Measurements from ENCODE around the gene MIF4GD.

The MIF4GD gene, protein sequence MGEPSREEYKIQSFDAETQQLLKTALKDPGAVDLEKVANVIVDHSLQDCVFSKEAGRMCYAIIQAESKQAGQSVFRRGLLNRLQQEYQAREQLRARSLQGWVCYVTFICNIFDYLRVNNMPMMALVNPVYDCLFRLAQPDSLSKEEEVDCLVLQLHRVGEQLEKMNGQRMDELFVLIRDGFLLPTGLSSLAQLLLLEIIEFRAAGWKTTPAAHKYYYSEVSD

DNA sequence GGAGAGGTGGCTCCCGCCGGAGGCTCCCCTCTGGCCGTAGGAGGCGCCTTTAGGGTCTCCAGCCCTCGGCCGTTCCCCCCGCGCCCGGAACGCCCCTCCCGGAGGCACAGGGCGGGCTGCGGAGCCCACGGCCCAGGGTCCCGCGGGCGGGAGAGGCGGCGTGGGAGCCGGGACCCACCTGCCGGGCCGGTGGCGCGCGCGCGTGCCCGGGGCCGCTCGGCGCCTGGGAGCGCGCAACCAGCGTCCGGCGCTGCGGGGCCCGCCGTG lies at the start of gene MIF4GD:
MIF4GD (minus strand) TSS at position 266 of the 267 bp plus-strand sequence. CDS start 1,036 bp downstream, outside the sequence.
- TF ChIP-seq Cebpa-rat (IDR thresholded peaks at IDR 0.05) = no peak
- Histone ChIP-seq H3K9ac (peak within 1 kb of the TSS; percentile 95), H3K36me3 (peaks cover 53% of the 10 kb centered on the region), H3K9me3 (no peaks in the 10 kb centered on the region), H3K4me3 (peak within 1 kb of the TSS; percentile 96), H3K4me2 (peak within 1 kb of the TSS; percentile 96), H4K20me1 (peaks cover 21% of the 10 kb centered on the region), H3K4me1 (peaks cover 36% of the 10 kb centered on the region), H3K27ac (peak within 1 kb of the TSS; percentile 92), H3K27me3 (no peaks in the 10 kb centered on the region)

DNA sequence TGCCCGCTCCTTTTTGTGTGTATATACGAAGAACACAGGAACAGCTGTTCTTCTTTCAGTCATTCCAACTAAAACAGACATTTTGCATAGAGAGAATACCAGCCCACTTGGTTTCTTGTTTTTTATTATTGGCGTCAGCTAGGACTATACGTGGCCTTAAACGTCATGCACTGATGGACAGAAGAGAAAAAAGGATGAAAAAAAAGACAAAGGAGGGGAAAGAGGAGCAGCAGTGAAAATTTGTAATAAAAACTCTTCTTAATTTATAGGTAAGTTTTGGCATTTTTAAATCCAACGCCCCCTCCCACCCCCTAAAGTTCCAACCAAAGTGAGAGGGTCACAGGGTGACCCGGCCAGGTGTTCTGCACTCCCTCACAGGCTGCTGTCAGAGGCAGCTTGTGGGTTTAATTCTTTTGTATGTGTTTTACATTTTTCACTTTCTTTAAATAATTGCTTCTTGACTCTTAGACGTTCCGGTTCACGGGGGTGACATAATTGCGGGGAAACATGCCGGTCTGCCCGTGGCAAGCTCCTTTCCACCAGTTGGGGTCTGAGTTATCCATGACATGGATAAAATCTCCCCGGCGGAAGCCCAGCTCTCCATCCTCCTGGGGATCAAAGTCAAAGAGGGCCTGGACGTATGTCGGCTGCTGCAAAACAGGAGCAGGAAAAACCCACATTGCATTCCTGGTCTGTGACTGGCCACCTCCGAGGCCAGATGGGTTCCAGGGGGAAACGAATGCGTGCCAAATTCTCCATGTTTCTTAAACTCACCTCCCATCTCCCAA lies 49.1 kb upstream of the MIF4GD start:
- TF ChIP-seq Cebpa-rat (IDR thresholded peaks at IDR 0.05) = no peak
- Histone ChIP-seq H3K27ac (no peak overlapping the region), H3K9me3 (no peaks in the 10 kb centered on the region), H3K4me2 (no peak overlapping the region), H3K4me1 (peaks cover 20% of the 10 kb centered on the region), H4K20me1 (peaks cover 6% of the 10 kb centered on the region; the same call in 1 of the 2 replicates), H3K36me3 (peaks cover 90% of the 10 kb centered on the region), H3K4me3 (no peak overlapping the region), H3K9ac (no peak overlapping the region), H3K27me3 (no peaks in the 10 kb centered on the region)

DNA sequence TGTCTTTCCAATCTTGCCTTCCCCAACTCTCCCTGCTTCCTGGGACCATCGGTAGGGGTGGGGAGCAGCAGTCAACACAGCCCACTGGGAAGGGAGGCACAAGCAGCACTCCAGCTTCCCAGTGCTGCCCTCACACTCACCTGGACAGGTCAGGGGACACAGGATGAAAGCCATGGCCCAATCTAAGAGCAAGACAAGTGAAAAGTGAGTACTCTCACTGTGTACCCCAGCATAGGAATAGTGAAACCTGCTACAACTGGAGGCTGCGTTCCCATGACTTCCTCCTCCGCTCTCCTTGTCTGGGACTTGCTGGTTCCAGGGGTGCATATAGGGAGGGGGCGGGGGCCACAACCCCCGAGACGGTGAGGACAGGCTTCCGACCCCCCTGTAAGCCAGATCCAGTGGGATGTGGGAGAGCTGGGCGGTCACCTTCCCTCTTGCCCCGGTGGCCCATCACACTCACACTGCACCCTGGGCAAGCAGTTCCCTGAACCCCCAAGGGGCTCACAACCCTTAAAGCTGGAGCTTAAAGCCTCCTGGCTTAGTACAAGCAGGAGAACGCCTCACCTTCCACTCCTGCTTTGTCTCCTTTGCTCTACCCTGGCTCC lies 47.7 kb upstream of the MIF4GD start:
- H3K4me2 ChIP-seq = no peak overlapping the region
- H3K27ac ChIP-seq = no peak overlapping the region
- H3K9me3 ChIP-seq = no peaks in the 10 kb centered on the region
- peaks cover 89% of the 10 kb centered on the region for H3K36me3 ChIP-seq
- peaks cover 7% of the 10 kb centered on the region for H3K4me1 ChIP-seq
- H3K4me3 ChIP-seq = no peak overlapping the region
- peaks cover 6% of the 10 kb centered on the region; the same call in 1 of the 2 replicates for H4K20me1 ChIP-seq
- 0 out of 2 replicates have a peak overlapping the region, but pooled peaks have one; percentile 18 for H3K9ac ChIP-seq
- TF ChIP-seq Cebpa-rat (IDR thresholded peaks at IDR 0.05) = no peak
- no peaks in the 10 kb centered on the region for H3K27me3 ChIP-seq

DNA sequence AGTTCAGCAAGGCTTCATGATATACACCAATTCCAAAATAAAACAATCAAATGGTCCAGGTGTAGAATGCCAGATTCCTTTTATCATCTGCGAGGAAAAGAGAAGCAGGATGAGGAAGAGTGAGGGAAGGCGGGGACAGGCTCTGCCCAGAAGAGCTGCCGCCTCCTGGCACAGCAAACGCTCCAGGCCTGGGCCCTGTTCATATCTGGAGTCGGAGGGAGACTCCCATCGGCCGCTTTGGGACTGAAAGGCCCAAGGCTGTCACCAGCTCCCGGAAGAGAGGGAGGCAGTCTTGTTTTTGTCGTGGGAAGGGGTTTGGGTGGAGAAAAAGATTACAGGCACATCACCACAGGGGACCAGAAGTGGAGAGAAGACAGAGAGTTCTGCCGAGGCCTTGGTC lies 47.2 kb upstream of the MIF4GD start:
- no peak for TF ChIP-seq Cebpa-rat (IDR thresholded peaks at IDR 0.05)
- H3K4me1 ChIP-seq = peaks cover 3% of the 10 kb centered on the region

DNA sequence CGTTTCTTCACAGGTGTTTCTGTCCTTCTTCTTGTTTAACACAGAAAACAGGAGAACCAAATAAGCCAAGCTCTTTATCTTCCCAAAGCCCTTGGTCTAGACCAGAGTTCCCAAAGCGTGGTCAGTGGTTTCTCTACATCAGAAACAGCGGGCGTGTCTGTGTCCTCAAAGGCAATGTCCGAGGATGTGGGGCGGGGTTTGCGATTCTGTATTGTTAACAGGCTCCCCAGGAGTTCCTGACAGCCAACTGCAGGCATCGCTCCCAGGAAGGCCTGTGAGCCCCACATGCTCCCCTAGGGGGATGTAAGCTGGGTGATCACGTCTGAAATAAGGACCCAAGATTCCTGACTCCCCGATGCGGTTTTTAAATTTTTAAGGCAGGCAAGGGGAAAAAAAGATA lies 46.6 kb upstream of the MIF4GD start:
- no peak overlapping the region for H3K27ac ChIP-seq
- H3K36me3 ChIP-seq = peaks cover 81% of the 10 kb centered on the region
- peak overlapping the region; percentile 18; the same call in 1 of the 2 replicates for H3K9ac ChIP-seq
- H3K4me1 ChIP-seq = peaks cover 6% of the 10 kb centered on the region
- no peak for TF ChIP-seq Cebpa-rat (IDR thresholded peaks at IDR 0.05)
- H3K9me3 ChIP-seq = no peaks in the 10 kb centered on the region
- no peak overlapping the region for H3K4me3 ChIP-seq
- no peaks in the 10 kb centered on the region for H3K27me3 ChIP-seq
- H3K4me2 ChIP-seq = no peak overlapping the region
- peaks cover 3% of the 10 kb centered on the region; the same call in 1 of the 2 replicates for H4K20me1 ChIP-seq

More for the DNA sequence above, 47.2 kb upstream of the MIF4GD start:
- no peak overlapping the region for H3K4me2 ChIP-seq
- H3K27ac ChIP-seq = no peak overlapping the region
- H3K36me3 ChIP-seq = peaks cover 84% of the 10 kb centered on the region
- H3K9me3 ChIP-seq = no peaks in the 10 kb centered on the region
- 0 out of 2 replicates have a peak overlapping the region, but pooled peaks have one; percentile 18 for H3K9ac ChIP-seq
- H4K20me1 ChIP-seq = peaks cover 6% of the 10 kb centered on the region; the same call in 1 of the 2 replicates
- H3K27me3 ChIP-seq = no peaks in the 10 kb centered on the region
- no peak overlapping the region for H3K4me3 ChIP-seq

DNA sequence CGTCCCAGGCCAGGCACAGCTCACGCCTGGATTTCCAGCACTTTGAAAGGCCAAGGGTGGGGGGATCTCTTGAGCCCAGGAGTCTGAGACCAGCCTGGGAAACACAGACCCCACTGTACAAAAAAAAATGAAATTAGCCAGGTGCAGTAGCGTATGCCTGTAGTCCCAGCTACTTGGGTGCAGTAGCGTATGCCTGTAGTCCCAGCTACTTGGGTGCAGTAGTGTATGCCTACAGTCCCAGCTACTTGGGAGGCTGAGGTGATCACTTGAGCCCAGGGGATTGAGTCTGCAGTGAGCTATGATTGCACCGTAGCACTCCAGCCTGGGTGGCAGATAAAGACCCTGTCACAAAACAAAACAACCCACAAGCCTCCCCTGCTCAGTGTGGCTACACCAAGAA lies 45.2 kb upstream of the MIF4GD start:
- Histone ChIP-seq H3K27me3 (no peaks in the 10 kb centered on the region), H3K4me1 (peaks cover 20% of the 10 kb centered on the region), H3K4me2 (no peak overlapping the region), H3K9me3 (no peaks in the 10 kb centered on the region), H3K27ac (no peak overlapping the region), H3K9ac (no peak overlapping the region), H3K4me3 (no peak overlapping the region), H4K20me1 (no peaks in the 10 kb centered on the region), H3K36me3 (peaks cover 67% of the 10 kb centered on the region)
- no peak for TF ChIP-seq Cebpa-rat (IDR thresholded peaks at IDR 0.05)

DNA sequence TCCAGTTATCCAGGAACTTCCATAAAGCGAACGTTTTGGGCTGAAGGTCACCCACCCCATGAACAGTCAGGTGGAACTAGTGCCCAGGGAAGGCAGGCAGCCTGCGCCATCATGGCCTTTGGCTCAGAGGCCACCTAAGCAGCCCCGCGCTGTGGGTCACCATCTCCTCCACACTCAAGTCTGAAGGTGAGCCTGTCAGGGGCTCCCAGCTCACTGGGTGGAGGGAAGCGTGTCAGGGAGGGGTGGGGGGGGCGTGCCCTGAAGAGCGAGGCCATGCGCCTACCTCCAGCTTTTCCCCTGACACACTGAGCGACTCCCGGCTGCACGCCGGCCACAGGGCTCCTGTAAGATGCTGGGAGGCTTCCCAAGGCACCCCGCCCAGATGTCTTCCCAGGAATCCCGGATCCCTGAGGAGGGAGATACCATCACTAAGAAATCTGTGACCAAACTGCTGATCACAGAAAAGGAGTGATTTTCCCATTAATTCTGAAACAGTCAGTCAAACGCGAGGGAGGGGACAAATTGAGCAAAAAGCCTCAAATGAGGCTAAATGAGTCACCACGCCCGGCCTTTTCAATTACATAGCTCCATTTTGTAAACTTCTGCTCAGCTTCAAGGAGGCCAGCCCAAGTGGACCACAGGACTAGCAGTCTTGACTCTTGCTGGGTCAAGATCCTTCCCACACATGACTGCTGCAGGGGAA lies 44.7 kb upstream of the MIF4GD start:
- Histone ChIP-seq H3K36me3 (peaks cover 62% of the 10 kb centered on the region), H3K9me3 (no peaks in the 10 kb centered on the region), H3K27ac (no peak overlapping the region), H3K4me3 (no peak overlapping the region), H3K9ac (no peak overlapping the region), H3K4me1 (peaks cover 20% of the 10 kb centered on the region), H4K20me1 (no peaks in the 10 kb centered on the region), H3K27me3 (no peaks in the 10 kb centered on the region), H3K4me2 (no peak overlapping the region)
- TF ChIP-seq Cebpa-rat (IDR thresholded peaks at IDR 0.05) = no peak

DNA sequence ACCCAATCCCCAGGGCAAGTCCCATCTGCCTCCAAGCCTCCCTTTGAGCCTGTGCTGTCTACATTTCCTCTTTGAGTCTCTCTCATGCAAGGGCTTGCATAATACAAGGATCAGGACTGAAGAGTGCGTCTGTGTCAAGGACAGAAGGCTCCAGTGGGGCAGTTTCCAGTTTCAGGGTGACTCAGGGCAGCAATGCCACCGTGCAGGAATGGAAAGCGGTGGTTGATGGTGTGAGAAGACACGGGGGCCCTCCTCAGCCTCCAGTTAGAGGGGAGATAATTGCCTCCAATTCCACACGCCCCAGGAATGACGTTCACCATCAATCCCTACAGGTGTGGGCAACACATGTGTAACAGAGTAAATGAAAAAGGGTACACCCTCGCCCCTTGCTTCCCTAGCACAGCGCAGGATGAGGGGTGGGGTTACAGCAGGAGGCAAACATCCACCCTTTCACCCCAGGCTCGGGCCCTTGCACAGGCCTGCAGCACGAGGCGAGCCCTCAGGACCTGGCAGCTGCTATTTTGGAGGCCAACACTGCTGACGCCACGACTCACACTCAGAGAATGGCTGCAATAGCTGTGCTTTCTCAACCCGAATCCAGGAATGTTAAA lies 43.0 kb upstream of the MIF4GD start:
- TF ChIP-seq Cebpa-rat (IDR thresholded peaks at IDR 0.05) = no peak
- H4K20me1 ChIP-seq = no peaks in the 10 kb centered on the region
- H3K4me2 ChIP-seq = no peak overlapping the region
- no peaks in the 10 kb centered on the region for H3K9me3 ChIP-seq
- H3K4me3 ChIP-seq = no peak overlapping the region
- no peak overlapping the region for H3K27ac ChIP-seq
- H3K27me3 ChIP-seq = no peaks in the 10 kb centered on the region
- H3K36me3 ChIP-seq = peaks cover 45% of the 10 kb centered on the region
- H3K4me1 ChIP-seq = peaks cover 31% of the 10 kb centered on the region
- H3K9ac ChIP-seq = no peak overlapping the region

All from BLaER1 (cell line).